ENCODE data around the gene ZNF646. TPM values are rescaled to one million over a fixed set of nuclear protein-coding genes. Genes with fewer than 3 reads are reported as not detected.

Gene ZNF646
- total RNA-seq, 1 donor from 2014 or later, result 14.7 TPM

- DNase-seq, result no peak
Observed at GRCh38 chr16:31130899-31131298, 56.7 kb downstream of the ZNF646 start.

GRCh38 chr16:31131416-31131815 is 57.2 kb downstream of the ZNF646 start:
- no peak for DNase-seq

- DNase-seq, result no peak
Observed at GRCh38 chr16:31131841-31132271, 57.6 kb downstream of the ZNF646 start.

GRCh38 chr16:31132303-31132979 is 58.2 kb downstream of the ZNF646 start:
- DNase-seq, result no peak

- no peak for DNase-seq
Observed at GRCh38 chr16:31133046-31133501, 58.9 kb downstream of the ZNF646 start.

Other genes with a start within 250 kb of the ZNF646 start
- 24.2 TPM for gene BCL7C, start 180.3 kb upstream of the ZNF646 start, total RNA-seq
- 2.1 TPM for gene CTF1, start 177.8 kb upstream of the ZNF646 start, total RNA-seq
- 9.3 TPM for gene FBXL19, start 150.8 kb upstream of the ZNF646 start, total RNA-seq
- gene ORAI3, start 125.4 kb upstream of the ZNF646 start, total RNA-seq, result 15.7 TPM
- 4.6 TPM for gene SETD1A, start 116.7 kb upstream of the ZNF646 start, total RNA-seq
- 15.9 TPM for gene HSD3B7, start 89.2 kb upstream of the ZNF646 start, total RNA-seq
- 0.92 TPM for gene STX1B, start 63.8 kb upstream of the ZNF646 start, total RNA-seq
- gene STX4, start 40.9 kb upstream of the ZNF646 start, total RNA-seq, result 26.8 TPM
- gene ZNF668, start 182 bp upstream of the ZNF646 start, total RNA-seq, result 5.0 TPM
- 2.9 TPM for gene PRSS53, start 14.5 kb downstream of the ZNF646 start, total RNA-seq
- gene VKORC1, start 20.4 kb downstream of the ZNF646 start, total RNA-seq, result 64.2 TPM
- gene BCKDK, start 34.0 kb downstream of the ZNF646 start, total RNA-seq, result 13.0 TPM
- gene KAT8, start 43.2 kb downstream of the ZNF646 start, total RNA-seq, result 55.5 TPM
- 17.6 TPM for gene PRSS8, start 61.3 kb downstream of the ZNF646 start, total RNA-seq
- not detected for gene PRSS36, start 75.6 kb downstream of the ZNF646 start, total RNA-seq
- 82.2 TPM for gene FUS, start 105.7 kb downstream of the ZNF646 start, total RNA-seq
- 15.2 TPM for gene PYCARD, start 128.3 kb downstream of the ZNF646 start, total RNA-seq
- 117 TPM for gene TRIM72, start 139.7 kb downstream of the ZNF646 start, total RNA-seq
- gene PYDC1, start 142.7 kb downstream of the ZNF646 start, total RNA-seq, result not detected
- gene ITGAM, start 185.6 kb downstream of the ZNF646 start, total RNA-seq, result 4.1 TPM

Data from tongue (tissue), 2 donors.